GM21737 (cell line): Measurements from ENCODE around the gene SDK1.

Experiments
- ATAC-seq: cut with Tn5 transposase; IDR thresholded peaks from one replicate; pipeline ENCODE4 v1.9.1; 2021; ENCODE audit warnings: mild to moderate bottlenecking, moderate library complexity; ENCODE audit not compliant: unreplicated experiment

The SDK1 gene

DNA sequence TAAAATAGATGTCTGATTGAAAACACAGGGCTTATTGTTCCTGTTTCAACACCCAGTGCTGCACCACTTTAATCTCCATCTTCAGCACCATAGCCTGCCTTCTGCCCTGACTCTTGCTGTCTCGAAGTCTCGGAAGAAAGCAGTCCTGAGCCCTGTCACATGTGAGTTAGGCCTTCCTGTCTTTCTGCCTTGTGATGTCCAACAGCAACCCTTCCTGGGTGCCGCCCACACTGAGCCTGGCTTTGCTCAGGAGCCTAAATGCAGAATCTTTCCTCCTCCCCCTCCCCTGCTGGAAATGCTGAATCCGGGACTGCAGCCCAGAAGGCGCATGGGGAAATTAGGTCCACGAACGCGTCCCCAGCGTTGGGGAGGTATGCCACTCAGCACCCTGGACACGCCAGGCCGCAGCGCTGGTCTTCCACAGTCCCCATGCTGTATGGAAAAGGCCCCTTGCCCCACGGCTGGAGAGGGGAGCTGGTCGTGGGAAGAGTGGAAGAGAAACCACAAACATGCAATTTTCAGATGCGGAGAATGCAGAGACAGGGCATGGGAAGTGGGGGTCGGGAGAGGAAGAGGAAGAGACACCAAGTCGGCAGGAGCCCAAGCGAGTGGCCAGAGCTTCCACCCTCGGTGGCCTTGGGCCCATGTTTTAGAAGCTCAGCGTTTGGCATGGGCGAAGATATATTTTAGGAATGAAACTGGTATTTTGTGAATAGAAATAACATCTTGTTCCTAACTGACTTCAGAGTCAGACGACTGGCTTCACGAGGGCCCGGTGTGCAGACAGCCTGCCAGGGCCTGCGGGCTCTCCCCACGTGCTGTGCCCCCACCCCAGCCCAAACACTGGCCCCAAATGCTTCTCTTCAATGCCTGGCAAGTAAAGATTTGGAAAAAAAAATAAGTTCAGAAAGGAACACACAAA, 724.9 kb downstream of the SDK1 start:
- ATAC-seq: no peak

DNA sequence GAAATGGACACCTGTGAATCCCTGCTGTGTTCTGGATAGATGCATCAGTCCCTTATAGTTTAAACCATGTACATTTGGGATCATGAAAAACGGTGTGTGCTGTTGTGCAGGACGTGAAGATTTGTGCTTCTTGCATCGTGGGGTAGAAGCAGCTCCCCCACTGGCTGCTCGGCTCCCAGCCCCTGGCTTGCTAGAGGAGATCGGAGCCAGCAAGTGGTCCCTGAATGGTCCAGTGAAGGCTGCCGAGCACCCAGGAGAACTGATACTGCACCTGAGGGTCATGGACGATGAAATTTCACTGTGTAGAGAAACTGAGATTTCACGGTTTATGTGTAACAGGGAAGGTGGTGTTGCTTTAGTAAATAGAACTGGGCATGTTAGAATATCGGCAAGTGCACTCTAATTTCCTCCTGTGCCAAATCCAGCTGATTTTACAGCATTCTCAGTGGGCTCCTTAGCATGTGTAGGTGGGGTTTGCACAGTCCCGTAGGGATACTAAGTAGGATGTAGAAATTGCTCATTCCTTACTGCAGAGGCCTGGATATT, 726.0 kb downstream of the SDK1 start:
- no peak for ATAC-seq

GRCh38 chr7:4028221-4028620, 727.2 kb downstream of the SDK1 start:
- ATAC-seq: no peak

DNA sequence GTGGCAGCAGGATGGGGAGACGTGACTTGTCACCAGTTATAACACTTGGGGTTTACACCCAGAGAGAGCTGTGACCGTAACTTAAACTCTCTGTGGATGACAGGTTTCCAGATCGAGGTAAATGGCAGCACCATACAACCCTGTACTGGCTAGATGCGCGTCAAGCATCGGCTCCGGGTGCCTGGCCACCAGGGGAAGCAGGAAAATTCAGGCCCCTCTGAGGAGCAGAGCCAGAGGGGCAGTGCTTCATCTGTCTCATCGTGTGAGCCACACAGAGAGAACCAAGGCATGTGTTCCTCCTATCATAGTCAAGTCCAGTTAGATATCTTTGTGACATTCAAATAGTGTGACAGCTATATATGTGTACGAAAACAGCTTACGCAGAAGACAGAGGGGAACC, 728.9 kb downstream of the SDK1 start:
- no peak for ATAC-seq

DNA sequence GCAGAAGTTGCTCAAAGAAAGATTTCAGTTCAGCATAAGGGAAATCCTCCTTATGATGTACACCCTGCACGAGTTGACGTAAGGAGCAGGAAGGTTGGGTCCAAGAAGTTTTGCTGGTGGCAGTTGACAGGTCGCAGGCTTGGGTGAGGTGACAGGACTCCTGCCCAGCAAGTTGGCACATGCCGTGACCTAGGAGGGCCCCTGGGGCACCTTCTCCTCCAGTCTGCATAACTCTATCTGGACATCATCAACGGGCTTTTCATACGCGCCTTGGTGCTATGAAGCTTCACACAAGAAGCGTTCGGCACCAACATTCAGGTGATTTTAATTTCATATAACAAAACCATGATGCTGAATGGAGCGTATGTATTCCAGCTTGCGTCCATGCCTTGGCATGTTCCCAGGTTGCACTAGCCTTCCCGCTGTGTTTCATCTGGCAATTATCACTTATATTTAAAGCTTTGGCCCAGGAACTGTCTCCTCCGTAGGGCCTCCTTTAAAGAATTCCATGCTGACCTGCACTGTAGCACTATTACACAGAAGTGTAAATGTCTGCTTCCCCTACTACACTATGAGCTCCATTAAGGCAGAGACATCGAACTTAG, 729.4 kb downstream of the SDK1 start:
- no peak for ATAC-seq

GRCh38 chr7:4033996-4034395, 732.9 kb downstream of the SDK1 start:
- no peak for ATAC-seq

DNA sequence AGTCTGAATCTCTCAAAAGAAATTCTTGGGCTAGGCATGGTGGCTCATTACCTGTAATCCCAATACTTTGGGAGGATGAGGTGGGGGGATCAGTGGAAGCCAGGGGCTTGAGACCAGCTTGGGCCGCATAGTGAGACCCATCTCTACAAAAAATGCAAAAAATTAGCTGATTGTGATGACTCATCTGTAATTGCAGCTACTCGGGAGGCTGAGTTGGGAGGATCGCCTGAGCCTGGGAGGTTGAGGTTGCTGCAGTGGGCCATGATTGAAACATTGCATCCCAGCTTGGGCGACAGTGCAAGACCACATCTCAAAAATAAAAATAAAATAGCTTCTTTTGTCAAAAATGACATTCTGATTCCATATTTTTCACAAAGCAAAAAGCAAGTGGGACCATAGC, 736.3 kb downstream of the SDK1 start:
- no peak for ATAC-seq

DNA sequence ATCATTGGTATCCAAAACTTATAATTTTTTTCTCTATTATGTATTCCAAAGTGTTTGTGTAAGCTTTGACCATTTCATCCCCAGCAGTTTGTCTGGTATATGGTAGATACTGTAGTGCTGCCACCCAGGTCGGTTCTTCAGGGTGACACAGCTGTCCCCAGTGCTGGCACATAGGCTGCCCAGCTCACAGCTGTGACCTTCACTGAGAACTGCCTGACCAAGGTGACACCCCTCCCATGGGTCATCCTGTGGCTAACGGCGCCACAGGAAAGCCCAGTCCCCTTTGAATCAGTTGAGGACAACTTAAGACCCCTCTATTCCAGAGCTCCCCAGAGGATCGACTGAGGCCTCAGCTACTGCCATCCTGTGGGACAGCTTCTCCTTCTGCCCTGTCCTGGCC, 736.8 kb downstream of the SDK1 start:
- no peak for ATAC-seq

DNA sequence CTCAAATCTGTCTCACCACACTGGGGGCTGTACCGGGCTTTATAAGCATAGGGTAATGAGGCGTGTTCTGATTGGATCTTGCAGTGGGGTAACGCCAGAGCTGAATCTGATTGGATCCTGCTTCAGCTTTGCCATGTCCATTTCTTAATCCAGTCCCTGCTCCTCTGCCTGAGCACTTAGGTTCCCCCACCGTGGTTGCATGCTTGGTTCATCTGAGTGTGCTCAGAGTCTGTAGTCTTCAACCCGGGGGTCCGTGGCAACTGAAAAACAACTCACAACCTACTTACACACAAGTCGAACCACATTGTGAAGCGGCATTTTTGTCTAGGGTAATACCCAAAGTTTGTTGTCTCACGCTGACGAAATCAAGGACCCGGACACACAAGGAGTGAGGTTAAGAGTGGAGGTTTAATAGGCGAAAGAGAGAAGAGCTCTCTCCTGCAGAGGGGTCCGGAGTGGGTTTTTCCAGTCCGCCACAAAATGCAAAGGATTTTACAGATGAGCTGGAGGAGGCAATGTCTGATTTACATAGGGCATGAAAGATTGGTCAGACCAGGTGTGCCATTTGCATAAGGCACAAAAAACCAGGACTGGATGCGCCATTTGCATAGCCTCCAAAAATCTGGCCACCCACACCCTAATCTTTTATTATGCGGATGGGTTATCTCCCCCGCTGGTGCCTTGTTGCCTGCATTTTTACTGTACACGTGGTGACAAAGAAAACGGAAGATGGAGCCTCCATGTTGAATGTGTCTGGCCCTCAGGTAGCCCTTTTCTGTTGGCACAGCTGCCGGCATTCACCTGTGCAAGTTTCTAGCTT, 739.3 kb downstream of the SDK1 start:
- ATAC-seq: no peak

GRCh38 chr7:4042402-4043045, 741.5 kb downstream of the SDK1 start:
- ATAC-seq: no peak

- no peak for ATAC-seq
Measured at GRCh38 chr7:4043988-4044387, 742.9 kb downstream of the SDK1 start.

- no peak for ATAC-seq
Measured at GRCh38 chr7:4045450-4045849, 744.4 kb downstream of the SDK1 start.

- no peak for ATAC-seq
Measured at GRCh38 chr7:4045975-4046374, 744.9 kb downstream of the SDK1 start.

GRCh38 chr7:4048336-4048735, 747.3 kb downstream of the SDK1 start:
- no peak for ATAC-seq

DNA sequence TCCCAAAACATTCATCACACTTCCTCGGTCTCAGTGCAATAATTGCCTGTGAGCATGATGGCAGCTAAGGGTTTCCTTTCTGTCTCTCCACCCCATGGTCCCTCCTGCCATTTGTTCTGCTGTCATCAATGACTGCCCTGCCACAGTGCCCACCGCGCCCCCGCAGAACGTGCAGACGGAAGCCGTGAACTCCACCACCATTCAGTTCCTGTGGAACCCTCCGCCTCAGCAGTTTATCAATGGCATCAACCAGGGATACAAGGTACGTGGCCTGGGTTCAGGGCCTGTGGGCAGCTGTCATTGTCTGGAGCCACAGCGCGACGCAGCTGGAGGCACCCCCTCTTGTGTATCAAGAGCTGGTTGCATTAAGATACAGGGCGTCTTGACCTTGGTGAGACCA, 748.1 kb downstream of the SDK1 start:
- no peak for ATAC-seq

DNA sequence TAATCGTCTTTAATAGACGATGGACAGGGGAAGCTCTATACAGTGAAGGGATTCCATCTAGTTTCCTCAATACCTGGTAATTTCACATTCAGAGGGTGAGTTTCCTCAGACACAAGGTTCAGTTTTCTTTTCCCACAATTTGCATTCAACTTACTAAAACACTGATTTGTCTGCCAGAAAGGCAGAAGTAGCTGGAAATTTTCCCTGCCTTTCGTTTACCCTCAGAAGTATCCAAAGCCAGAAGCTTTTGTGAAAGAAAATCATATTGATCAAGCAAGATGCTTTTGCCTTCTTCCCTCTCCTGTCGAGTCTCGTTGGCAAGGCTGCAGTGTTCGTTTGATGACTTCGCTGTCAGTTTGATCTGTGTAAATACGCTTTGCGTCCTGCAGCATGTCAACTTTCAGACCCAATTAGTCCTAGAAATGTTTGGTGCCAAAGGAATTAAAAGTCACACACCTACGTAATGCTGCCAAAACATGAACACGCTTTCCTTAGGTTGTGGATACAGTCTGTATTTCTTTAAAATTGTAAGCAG, 749.1 kb downstream of the SDK1 start:
- ATAC-seq: no peak

- no peak for ATAC-seq
Measured at GRCh38 chr7:4051696-4052095, 750.6 kb downstream of the SDK1 start.

GRCh38 chr7:4052130-4052529, 751.1 kb downstream of the SDK1 start:
- ATAC-seq: no peak

DNA sequence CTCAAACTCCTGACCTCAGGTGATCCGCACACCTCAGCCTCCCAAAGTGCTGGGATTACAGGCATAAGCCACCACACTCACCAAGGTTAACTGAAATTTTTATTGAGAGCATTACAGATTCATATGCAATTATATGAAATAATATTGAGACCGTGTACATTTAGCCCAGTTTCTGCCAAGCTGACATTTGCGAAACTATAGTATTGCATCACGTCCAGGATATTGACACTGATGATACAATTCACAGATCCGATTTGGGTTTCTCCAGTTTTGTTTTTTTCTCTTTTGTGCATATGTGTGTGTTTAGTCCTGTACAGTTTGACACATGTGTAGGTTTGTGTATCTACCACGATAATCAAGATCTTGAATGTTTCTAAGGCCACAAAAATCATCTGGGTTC, 753.1 kb downstream of the SDK1 start:
- no peak for ATAC-seq

DNA sequence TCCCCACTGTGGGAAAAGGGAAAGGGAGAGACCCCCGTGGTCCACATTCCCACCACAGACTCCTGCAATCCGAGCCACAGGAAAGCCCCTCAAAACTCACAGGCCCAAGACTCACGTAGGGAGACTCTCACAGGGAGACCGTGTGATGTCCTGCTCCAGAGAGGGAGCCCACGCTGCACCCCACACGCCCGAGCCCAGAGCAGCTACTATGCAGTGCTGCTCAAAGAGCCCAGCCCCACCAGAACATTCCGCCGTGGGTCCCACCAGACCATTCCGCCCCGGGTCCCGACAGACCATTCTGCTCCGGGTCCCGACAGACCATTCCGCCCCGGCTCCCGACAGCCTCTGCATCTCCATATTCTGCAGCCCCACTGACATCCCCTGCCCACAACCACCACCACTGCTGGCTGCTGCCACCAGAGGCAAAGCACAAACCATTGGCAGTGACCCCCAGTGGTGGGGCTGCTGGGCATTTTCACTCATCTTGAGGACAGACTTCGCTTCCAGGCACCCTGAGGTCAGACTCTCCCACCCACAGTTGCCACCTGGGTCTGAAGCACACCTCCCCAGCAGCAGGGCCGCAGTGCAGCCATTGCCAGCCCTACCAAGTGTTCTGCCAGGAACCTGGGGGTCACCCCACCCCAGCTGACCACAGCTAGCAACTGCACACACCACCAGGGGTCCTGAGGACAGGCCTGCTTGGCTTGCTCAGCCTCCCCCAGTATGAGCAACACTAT, 755.7 kb downstream of the SDK1 start:
- ATAC-seq: no peak
